HCT116 (cell line): Measurements from ENCODE around the gene EZH1. TPM values are rescaled to one million over a fixed set of nuclear protein-coding genes. Genes with fewer than 3 reads are reported as not detected.

ENCODE experiments used
- ATAC-seq: fragments of 200-7000 bp; cut with Tn5 transposase; 2 replicates; pipeline ENCODE4 v1.9.1; 2020; ENCODE audit warnings: mild to moderate bottlenecking, moderate library complexity
- BruUV-seq: library from RNA; stranded (reverse); fragments of 400-500 nt; replicated peaks from 2 replicates; lab custom pipeline; 2021; lab: Mats Ljungman, UMichigan
- CTCF ChIA-PET: fragments of 300-600 bp; sonication (Branson Sonifier 250); formaldehyde crosslinking; loops from one replicate; lab custom pipeline; 2021; ENCODE audit warnings: antibody characterized with exemption; lab: Charles Lee
- POLR2A ChIA-PET: fragments of 300-600, 350-600 bp; sonication (Branson Sonifier 250); formaldehyde crosslinking; loops from one replicate; lab custom pipeline; 2021; ENCODE audit warnings: antibody characterized with exemption; lab: Charles Lee
- RAD21 ChIA-PET, 2 experiments: fragments of 300-600 bp; sonication (Branson Sonifier 250); formaldehyde crosslinking; loops; one replicate each; lab custom pipeline; 2023; ENCODE audit warnings: low total read pairs in 2 of 2; ENCODE audit not compliant: uncharacterized antibody in 2 of 2, unreplicated experiment in 2 of 2, low non-redundant PET in 1 of 2; lab: Charles Lee
- DNase-seq: peaks from one replicate; pipeline ENCODE4 v3.0.0-alpha.2; 2010; ENCODE audit warnings: low read depth, low spot score
- H2AFZ ChIP-seq: fragments of 200-600 bp; shearing (Covaris generic), sonication (generic); 2 replicates; pipeline ENCODE4 v1.6.1; 2017; ENCODE audit warnings: low read depth, mixed run types, mixed read lengths, antibody characterized with exemption, low read length; ENCODE audit not compliant: poor library complexity, severe bottlenecking
- H3K27ac ChIP-seq: 2 replicates; pipeline ENCODE4 v1.5.1; 2012; ENCODE audit warnings: low read depth, low read length
- H3K27me3 ChIP-seq: fragments of 200-600 bp; sonication (generic); 2 replicates; pipeline ENCODE4 v1.6.1; 2016; ENCODE audit warnings: mixed run types, low read length, mixed read lengths; ENCODE audit not compliant: insufficient read depth
- H3K36me3 ChIP-seq, 2 experiments: fragments of 200-500 bp in 1 of 2; fragments of 200-600 bp in 1 of 2; sonication (Bioruptor generic) in 1 of 2; sonication (generic) in 1 of 2; 2 replicates each; pipeline versions ENCODE4 v1.5.1 to v1.6.1; 2014 to 2016; ENCODE audit warnings: low read length in 2 of 2, inconsistent platforms in 1 of 2, mixed read lengths in 1 of 2, mixed run types in 1 of 2; ENCODE audit not compliant: insufficient read depth in 2 of 2, control insufficient read depth in 1 of 2
- H3K4me1 ChIP-seq, 2 experiments: fragments of 200-600 bp in 1 of 2; sonication (generic) in 1 of 2; 2 replicates each; pipeline versions ENCODE4 v1.5.1 to v1.6.1; 2012 to 2017; ENCODE audit warnings: low read length in 2 of 2, inconsistent platforms in 1 of 2, mild to moderate bottlenecking in 1 of 2, mixed read lengths in 1 of 2, mixed run types in 1 of 2, moderate library complexity in 1 of 2; ENCODE audit not compliant: insufficient read depth in 2 of 2, control insufficient read depth in 1 of 2
- H3K4me2 ChIP-seq: fragments of 200-600 bp; sonication (generic); 2 replicates; pipeline ENCODE4 v1.6.1; 2017; ENCODE audit warnings: mixed run types, low read length, mixed read lengths
- H3K4me3 ChIP-seq, 2 experiments: fragments of 200-600 bp in 1 of 2; sonication (generic) in 1 of 2; replicated peaks in 1 of 2; 2 replicates each; pipeline ENCODE4 v1.5.1; 2011 to 2016; ENCODE audit warnings: low read length in 2 of 2, control low read depth in 1 of 2, low read depth in 1 of 2, mild to moderate bottlenecking in 1 of 2, mixed read lengths in 1 of 2, mixed run types in 1 of 2
- H3K79me2 ChIP-seq: fragments of 200-600 bp; sonication (generic); 2 replicates; pipeline ENCODE4 v1.6.1; 2017; ENCODE audit warnings: mild to moderate bottlenecking, mixed run types, low read length, moderate library complexity, mixed read lengths; ENCODE audit not compliant: insufficient read depth
- H3K9ac ChIP-seq: fragments of 200-600 bp; sonication (generic); 2 replicates; pipeline ENCODE4 v1.6.1; 2016; ENCODE audit warnings: low read length, mixed read lengths
- H3K9me2 ChIP-seq: fragments of 200-600 bp; sonication (generic), shearing (Covaris generic); 2 replicates; pipeline ENCODE4 v1.6.1; 2017; ENCODE audit warnings: mixed run types, mild to moderate bottlenecking, moderate library complexity; ENCODE audit not compliant: insufficient read depth
- H3K9me3 ChIP-seq, 2 experiments: fragments of 200-500 bp in 1 of 2; fragments of 200-600 bp in 1 of 2; sonication (Bioruptor generic) in 1 of 2; sonication (generic) in 1 of 2; 2 replicates each; pipeline ENCODE4 v1.6.1; 2014 to 2017; ENCODE audit warnings: low read length in 2 of 2, mixed read lengths in 2 of 2, inconsistent platforms in 1 of 2, low read depth in 1 of 2, mild to moderate bottlenecking in 1 of 2, mixed run types in 1 of 2, moderate library complexity in 1 of 2; ENCODE audit not compliant: control insufficient read depth in 1 of 2, insufficient read depth in 1 of 2
- H4K20me1 ChIP-seq: fragments of 200-600 bp; sonication (generic), shearing (Covaris generic); 2 replicates; pipeline ENCODE4 v1.6.1; 2017; ENCODE audit warnings: mixed run types, mild to moderate bottlenecking, moderate library complexity; ENCODE audit not compliant: insufficient read depth
- CBX3 ChIP-seq: IDR thresholded peaks from 2 replicates; pipeline ENCODE4 v1.6.1; 2012; ENCODE audit warnings: low read depth
- CEBPB ChIP-seq: IDR thresholded peaks from 2 replicates; pipeline ENCODE4 v1.6.1; 2012; ENCODE audit warnings: low read depth
- EZH2 ChIP-seq: fragments of 200-600 bp; sonication (generic); IDR thresholded peaks from 2 replicates; pipeline ENCODE4 v1.6.1; 2017; ENCODE audit warnings: antibody characterized with exemption, mixed run types
- EZH2phosphoT487 ChIP-seq: fragments of 200-600 bp; IDR thresholded peaks from 2 replicates; pipeline ENCODE4 v1.6.1; 2018; ENCODE audit warnings: antibody characterized with exemption, borderline replicate concordance
- FOSL1 ChIP-seq: IDR thresholded peaks from 2 replicates; pipeline ENCODE4 v1.6.1; 2012; ENCODE audit warnings: low read depth
- POLR2A ChIP-seq: IDR thresholded peaks from 2 replicates; pipeline ENCODE4 v1.7.0; 2011; ENCODE audit warnings: borderline replicate concordance; ENCODE audit not compliant: insufficient read depth, insufficient read length; ENCODE audit errors: extremely low read depth
- RAD21 ChIP-seq: IDR thresholded peaks from 2 replicates; pipeline ENCODE4 v1.6.1; 2012; ENCODE audit warnings: low read depth, mild to moderate bottlenecking
- SIN3A ChIP-seq: IDR thresholded peaks from 2 replicates; pipeline ENCODE4 v1.6.1; 2012; ENCODE audit warnings: low read depth
- SP1 ChIP-seq: IDR thresholded peaks from 2 replicates; pipeline ENCODE4 v1.6.1; 2012; ENCODE audit warnings: low read depth
- intact Hi-C: fragments of 100-400 bp; cut with micrococcal nuclease; formaldehyde crosslinking; loops from 2 replicates; pipeline ENCODE4 v1.10.0; 2022
- total RNA-seq: library from RNA; stranded (reverse); gene quantifications from one replicate; pipeline ENCODE4 v1.2.1, GENCODE V29; 2021; ENCODE audit not compliant: unreplicated experiment
- TF ChIP-seq, protein P1 (sequence below): IDR thresholded peaks from 2 replicates; pipeline ENCODE4 v1.6.1; 2012
- TF ChIP-seq, protein P2 (sequence below), 3 experiments: fragments of 200-600 bp in 1 of 3; sonication (generic) in 1 of 3; IDR thresholded peaks in 2 of 3; conservative IDR thresholded peaks in 1 of 3; 2 replicates each; pipeline ENCODE4 v1.5.1; 2012 to 2017; ENCODE audit warnings: low read depth in 2 of 3, low read length in 2 of 3, antibody characterized with exemption in 1 of 3, borderline replicate concordance in 1 of 3, control low read depth in 1 of 3, mild to moderate bottlenecking in 1 of 3, mixed read lengths in 1 of 3, mixed run types in 1 of 3, moderate library complexity in 1 of 3; ENCODE audit not compliant: insufficient read depth in 1 of 3

EZH1 gene
- total RNA-seq, 1 experiment from 2014 or later: 29.3 TPM

DNA sequence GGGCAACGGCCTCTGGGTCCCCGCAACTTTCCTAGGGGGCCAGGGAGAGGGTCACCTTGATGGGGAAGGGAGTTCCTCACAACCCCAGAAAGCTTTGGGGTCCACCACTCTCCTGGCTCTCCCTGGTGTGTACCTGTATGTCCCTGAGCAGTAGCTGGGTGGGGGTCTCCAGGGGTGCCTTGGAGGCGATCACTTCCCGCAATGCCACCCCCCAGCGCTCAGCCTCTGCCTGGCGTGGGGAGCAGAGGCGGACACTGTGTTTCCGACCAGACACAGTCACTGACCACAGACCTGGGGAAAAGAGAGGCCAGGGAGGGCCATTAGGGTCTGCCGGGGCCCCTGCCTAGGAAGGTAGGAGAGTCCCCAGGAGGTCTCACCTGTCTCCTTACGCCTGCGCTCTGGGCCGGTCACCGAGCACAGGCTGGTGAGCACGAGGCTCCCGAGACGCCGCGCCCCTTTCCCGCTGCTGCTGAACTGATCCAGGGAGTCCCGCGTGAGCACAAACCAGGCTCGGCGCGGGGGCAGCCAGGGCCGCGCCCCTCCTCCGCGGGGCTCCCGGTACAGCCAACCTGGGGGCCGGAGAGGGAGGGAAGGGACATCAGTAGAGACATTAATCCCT is 71.5 kb downstream of the EZH1 start:
- RAD21 ChIA-PET: interaction anchor here in 1 of 2 experiments (0.5 to 1.4 kb wide), 2 partner anchors 67 to 95 kb away, joined by 3 to 4 read pairs; no protein-coding TSS in a partner anchor
- no peaks in the 10 kb centered on the region for H4K20me1 ChIP-seq
- no peak for DNase-seq
- H3K27me3 ChIP-seq: no peaks in the 10 kb centered on the region
- H3K4me3 ChIP-seq: no peak overlapping the region
- POLR2A ChIA-PET: interaction anchor here (1.1 to 2.0 kb wide), 2 partner anchors 64 to 95 kb away, joined by 3 to 4 read pairs; partner anchors contain the start of genes RETREG3 and TUBG1
- no peaks in the 10 kb centered on the region for H3K9me2 ChIP-seq
- intact Hi-C loops: no loop called here
- BruUV-seq: no TSS peak
- CTCF ChIA-PET: interaction anchor here (0.6 to 1.8 kb wide), 4 partner anchors 10 to 55 kb away, joined by 3 to 9 read pairs (median 4); partner anchors contain the start of gene TUBG2
- H2AFZ ChIP-seq: no peak overlapping the region
- no peak overlapping the region for H3K27ac ChIP-seq
- no peak for ATAC-seq
- peak overlapping the region; percentile 99; the same call in 1 of the 2 replicates for H3K4me2 ChIP-seq
- peaks cover 14 to 36% of the 10 kb centered on the region in 2 experiments for H3K4me1 ChIP-seq
- TF ChIP-seq SP1: no peak
- no peak for TF ChIP-seq EZH2phosphoT487
- TF ChIP-seq, protein P1, sequence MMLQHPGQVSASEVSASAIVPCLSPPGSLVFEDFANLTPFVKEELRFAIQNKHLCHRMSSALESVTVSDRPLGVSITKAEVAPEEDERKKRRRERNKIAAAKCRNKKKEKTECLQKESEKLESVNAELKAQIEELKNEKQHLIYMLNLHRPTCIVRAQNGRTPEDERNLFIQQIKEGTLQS: no peak
- no peak for TF ChIP-seq EZH2
- no peak for TF ChIP-seq POLR2A
- TF ChIP-seq CBX3: no peak
- TF ChIP-seq RAD21: no peak
- no peak for TF ChIP-seq CEBPB
- no peak for TF ChIP-seq SIN3A
- TF ChIP-seq, protein P2, sequence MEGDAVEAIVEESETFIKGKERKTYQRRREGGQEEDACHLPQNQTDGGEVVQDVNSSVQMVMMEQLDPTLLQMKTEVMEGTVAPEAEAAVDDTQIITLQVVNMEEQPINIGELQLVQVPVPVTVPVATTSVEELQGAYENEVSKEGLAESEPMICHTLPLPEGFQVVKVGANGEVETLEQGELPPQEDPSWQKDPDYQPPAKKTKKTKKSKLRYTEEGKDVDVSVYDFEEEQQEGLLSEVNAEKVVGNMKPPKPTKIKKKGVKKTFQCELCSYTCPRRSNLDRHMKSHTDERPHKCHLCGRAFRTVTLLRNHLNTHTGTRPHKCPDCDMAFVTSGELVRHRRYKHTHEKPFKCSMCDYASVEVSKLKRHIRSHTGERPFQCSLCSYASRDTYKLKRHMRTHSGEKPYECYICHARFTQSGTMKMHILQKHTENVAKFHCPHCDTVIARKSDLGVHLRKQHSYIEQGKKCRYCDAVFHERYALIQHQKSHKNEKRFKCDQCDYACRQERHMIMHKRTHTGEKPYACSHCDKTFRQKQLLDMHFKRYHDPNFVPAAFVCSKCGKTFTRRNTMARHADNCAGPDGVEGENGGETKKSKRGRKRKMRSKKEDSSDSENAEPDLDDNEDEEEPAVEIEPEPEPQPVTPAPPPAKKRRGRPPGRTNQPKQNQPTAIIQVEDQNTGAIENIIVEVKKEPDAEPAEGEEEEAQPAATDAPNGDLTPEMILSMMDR (IDR thresholded peaks at IDR 0.05 in 2 of 3, conservative IDR thresholded peaks at IDR 0.05 in 1 of 3; ENCODE audit: borderline replicate concordance in 1 of 3, insufficient read depth in 1 of 3, low read depth in 2 of 3, low read length in 2 of 3): no peak
- TF ChIP-seq FOSL1: no peak
- no peak overlapping the region for H3K9ac ChIP-seq
- H3K9me3 ChIP-seq: no peaks in the 10 kb centered on the region
- H3K79me2 ChIP-seq: peaks cover 38% of the 10 kb centered on the region
- peaks cover 21 to 30% of the 10 kb centered on the region in 2 experiments; a peak in 3 of 4 replicates for H3K36me3 ChIP-seq
